ENCODE measurements around the gene NBL1.

Gene NBL1

GRCh38 chr1:19703280-19703679 lies 59.2 kb downstream of the NBL1 start:
- DNase-seq (ENCODE audit: low read depth): no peak

- DNase-seq (ENCODE audit: low read depth): peak; percentile 42
These were observed 60.4 kb downstream of the NBL1 start for GRCh38 chr1:19704247-19705113.

DNA sequence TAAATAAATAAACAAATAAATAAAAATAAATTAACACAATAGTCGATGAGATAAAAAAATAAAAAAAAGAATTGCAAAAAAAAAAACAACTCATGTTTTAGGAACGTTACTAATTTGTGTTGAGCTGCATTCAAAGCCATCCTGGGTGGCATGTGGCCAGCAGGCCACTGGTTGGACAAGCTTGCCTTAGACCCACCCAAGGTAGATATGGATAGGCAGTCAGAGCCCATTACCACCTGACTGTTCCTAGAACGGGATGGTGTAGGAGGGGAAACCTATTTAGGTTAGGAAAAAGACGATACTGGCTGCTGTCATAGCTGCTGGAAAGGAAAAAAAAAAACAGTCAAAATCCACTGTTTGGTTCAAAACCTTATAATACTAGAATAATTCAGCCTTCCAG lies 61.4 kb downstream of the NBL1 start:
- DNase-seq (ENCODE audit: low read depth): no peak

- no peak for DNase-seq (ENCODE audit: low read depth)
These were observed 62.0 kb downstream of the NBL1 start for GRCh38 chr1:19706136-19706535.

Measured in stimulated activated CD8-positive, alpha-beta memory T cell treated with anti-CD3 and anti-CD28 coated beads, Interleukin-15, amount 100 ng/mL, for 1 hour (primary cell).